ENCODE results near the gene KHK.
A peak's percentile ranks its signal among the peaks of the same experiment; 100 is the strongest.

The KHK gene

GRCh38 chr2:27094353-27094984, 7.9 kb downstream of the KHK start:
- Histone ChIP-seq H3K9me3 (ENCODE audit: insufficient read depth, low read length) (no peaks in the 10 kb centered on the region), H3K27ac (ENCODE audit: low read length) (no peak overlapping the region), H3K27me3 (ENCODE audit: low read depth, low read length) (no peaks in the 10 kb centered on the region), H3K4me3 (ENCODE audit: low read length) (no peak overlapping the region), H3K4me1 (ENCODE audit: low read length) (peaks cover 8% of the 10 kb centered on the region; the same call in 1 of the 2 replicates), H3K79me2 (ENCODE audit: low read length) (no peaks in the 10 kb centered on the region), H3K9ac (ENCODE audit: low read length) (no peak overlapping the region), H4K20me1 (ENCODE audit: insufficient read depth, low read length) (no peaks in the 10 kb centered on the region), H3K4me2 (ENCODE audit: low read length) (no peak overlapping the region), H3K36me3 (replicated peaks; ENCODE audit: low read depth, low read length) (no peaks in the 10 kb centered on the region), H2AFZ (ENCODE audit: low read depth, low read length) (no peak overlapping the region)
- no peak for TF ChIP-seq EZH2phosphoT487 (IDR thresholded peaks at IDR 0.05; ENCODE audit: low read depth)
- TF ChIP-seq, protein P1, sequence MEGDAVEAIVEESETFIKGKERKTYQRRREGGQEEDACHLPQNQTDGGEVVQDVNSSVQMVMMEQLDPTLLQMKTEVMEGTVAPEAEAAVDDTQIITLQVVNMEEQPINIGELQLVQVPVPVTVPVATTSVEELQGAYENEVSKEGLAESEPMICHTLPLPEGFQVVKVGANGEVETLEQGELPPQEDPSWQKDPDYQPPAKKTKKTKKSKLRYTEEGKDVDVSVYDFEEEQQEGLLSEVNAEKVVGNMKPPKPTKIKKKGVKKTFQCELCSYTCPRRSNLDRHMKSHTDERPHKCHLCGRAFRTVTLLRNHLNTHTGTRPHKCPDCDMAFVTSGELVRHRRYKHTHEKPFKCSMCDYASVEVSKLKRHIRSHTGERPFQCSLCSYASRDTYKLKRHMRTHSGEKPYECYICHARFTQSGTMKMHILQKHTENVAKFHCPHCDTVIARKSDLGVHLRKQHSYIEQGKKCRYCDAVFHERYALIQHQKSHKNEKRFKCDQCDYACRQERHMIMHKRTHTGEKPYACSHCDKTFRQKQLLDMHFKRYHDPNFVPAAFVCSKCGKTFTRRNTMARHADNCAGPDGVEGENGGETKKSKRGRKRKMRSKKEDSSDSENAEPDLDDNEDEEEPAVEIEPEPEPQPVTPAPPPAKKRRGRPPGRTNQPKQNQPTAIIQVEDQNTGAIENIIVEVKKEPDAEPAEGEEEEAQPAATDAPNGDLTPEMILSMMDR (IDR thresholded peaks at IDR 0.05; ENCODE audit: low read depth, low read length): no peak

- H3K4me1 ChIP-seq (ENCODE audit: low read length): peaks cover 8% of the 10 kb centered on the region; the same call in 1 of the 2 replicates
- no peak overlapping the region for H3K27ac ChIP-seq (ENCODE audit: low read length)
- no peak overlapping the region for H3K4me3 ChIP-seq (ENCODE audit: low read length)
- peak overlapping the region; percentile 82 for H2AFZ ChIP-seq (ENCODE audit: low read depth, low read length)
- H3K9me3 ChIP-seq (ENCODE audit: insufficient read depth, low read length): no peaks in the 10 kb centered on the region
- H3K36me3 ChIP-seq (replicated peaks; ENCODE audit: low read depth, low read length): no peaks in the 10 kb centered on the region
- TF ChIP-seq, protein P1 (IDR thresholded peaks at IDR 0.05; ENCODE audit: low read depth, low read length): no peak
- TF ChIP-seq EZH2phosphoT487 (IDR thresholded peaks at IDR 0.05; ENCODE audit: low read depth): no peak
- no peaks in the 10 kb centered on the region for H3K79me2 ChIP-seq (ENCODE audit: low read length)
- no peak overlapping the region for H3K9ac ChIP-seq (ENCODE audit: low read length)
- peak overlapping the region; percentile 96 for H3K4me2 ChIP-seq (ENCODE audit: low read length)
- no peaks in the 10 kb centered on the region for H4K20me1 ChIP-seq (ENCODE audit: insufficient read depth, low read length)
- H3K27me3 ChIP-seq (ENCODE audit: low read depth, low read length): no peaks in the 10 kb centered on the region
These were observed 8.8 kb downstream of the KHK start for GRCh38 chr2:27095427-27095744.

- Histone ChIP-seq H3K36me3 (replicated peaks; ENCODE audit: low read depth, low read length) (no peaks in the 10 kb centered on the region), H3K27ac (ENCODE audit: low read length) (no peak overlapping the region), H3K4me2 (ENCODE audit: low read length) (peak overlapping the region; percentile 96), H3K27me3 (ENCODE audit: low read depth, low read length) (no peaks in the 10 kb centered on the region), H2AFZ (ENCODE audit: low read depth, low read length) (peak overlapping the region; percentile 82), H4K20me1 (ENCODE audit: insufficient read depth, low read length) (no peaks in the 10 kb centered on the region), H3K4me1 (ENCODE audit: low read length) (peaks cover 8% of the 10 kb centered on the region; the same call in 1 of the 2 replicates), H3K79me2 (ENCODE audit: low read length) (no peaks in the 10 kb centered on the region), H3K4me3 (ENCODE audit: low read length) (peak overlapping the region; percentile 76), H3K9me3 (ENCODE audit: insufficient read depth, low read length) (no peaks in the 10 kb centered on the region), H3K9ac (ENCODE audit: low read length) (peak overlapping the region; percentile 62)
- no peak for TF ChIP-seq EZH2phosphoT487 (IDR thresholded peaks at IDR 0.05; ENCODE audit: low read depth)
- TF ChIP-seq, protein P1 (IDR thresholded peaks at IDR 0.05; ENCODE audit: low read depth, low read length): no peak
These were observed 9.4 kb downstream of the KHK start for GRCh38 chr2:27095745-27096651.

GRCh38 chr2:27096748-27097297, 10.3 kb downstream of the KHK start:
- Histone ChIP-seq H3K4me2 (ENCODE audit: low read length) (peak overlapping the region; percentile 96), H3K27me3 (ENCODE audit: low read depth, low read length) (no peaks in the 10 kb centered on the region), H3K4me1 (ENCODE audit: low read length) (peaks cover 8% of the 10 kb centered on the region; the same call in 1 of the 2 replicates), H3K4me3 (ENCODE audit: low read length) (no peak overlapping the region), H4K20me1 (ENCODE audit: insufficient read depth, low read length) (no peaks in the 10 kb centered on the region), H3K9ac (ENCODE audit: low read length) (no peak overlapping the region), H3K79me2 (ENCODE audit: low read length) (no peaks in the 10 kb centered on the region), H3K27ac (ENCODE audit: low read length) (no peak overlapping the region), H3K9me3 (ENCODE audit: insufficient read depth, low read length) (no peaks in the 10 kb centered on the region), H2AFZ (ENCODE audit: low read depth, low read length) (no peak overlapping the region; the same call in 1 of the 2 replicates), H3K36me3 (replicated peaks; ENCODE audit: low read depth, low read length) (no peaks in the 10 kb centered on the region)
- TF ChIP-seq, protein P1 (IDR thresholded peaks at IDR 0.05; ENCODE audit: low read depth, low read length): no peak
- TF ChIP-seq EZH2phosphoT487 (IDR thresholded peaks at IDR 0.05; ENCODE audit: low read depth): no peak
